Activated T-helper 17 cell treated with anti-CD3 and anti-CD28 coated beads, Interleukin-2, amount 50 U/mL, for 72 hours (primary cell): ENCODE data around the gene PGLYRP1. TPM values are rescaled to one million over a fixed set of nuclear protein-coding genes. Genes with fewer than 3 reads are reported as not detected.
A peak's percentile ranks its signal among the peaks of the same experiment; 100 is the strongest.

ENCODE experiments used
- ATAC-seq: fragments of 150-1000 bp; cut with Tn5 transposase; replicated peaks from 2 replicates; pipeline ENCODE4 v1.10.0; 2021; ENCODE audit warnings: mild to moderate bottlenecking, moderate library complexity
- H3K27ac Mint-ChIP-seq: one replicate; pipeline ENCODE4 v1.8.0; 2022; ENCODE audit warnings: mixed read lengths
- H3K27me3 Mint-ChIP-seq: one replicate; pipeline ENCODE4 v1.8.0; 2022; ENCODE audit warnings: mixed read lengths
- H3K36me3 Mint-ChIP-seq: one replicate; pipeline ENCODE4 v1.8.0; 2022; ENCODE audit warnings: low read depth, mild to moderate bottlenecking, mixed read lengths
- H3K4me1 Mint-ChIP-seq: one replicate; pipeline ENCODE4 v1.8.0; 2022; ENCODE audit warnings: mixed read lengths
- H3K4me3 Mint-ChIP-seq: one replicate; pipeline ENCODE4 v1.8.0; 2022; ENCODE audit warnings: mild to moderate bottlenecking, mixed read lengths
- H3K9me3 Mint-ChIP-seq: one replicate; pipeline ENCODE4 v1.8.0; 2022; ENCODE audit warnings: mixed read lengths
- total RNA-seq, 2 donors: library from RNA; stranded (reverse); gene quantifications; one replicate each; pipeline ENCODE4 v1.2.3, GENCODE V29; 2022

PGLYRP1 gene
- total RNA-seq, 2 donors from 2014 or later: not detected

DNA sequence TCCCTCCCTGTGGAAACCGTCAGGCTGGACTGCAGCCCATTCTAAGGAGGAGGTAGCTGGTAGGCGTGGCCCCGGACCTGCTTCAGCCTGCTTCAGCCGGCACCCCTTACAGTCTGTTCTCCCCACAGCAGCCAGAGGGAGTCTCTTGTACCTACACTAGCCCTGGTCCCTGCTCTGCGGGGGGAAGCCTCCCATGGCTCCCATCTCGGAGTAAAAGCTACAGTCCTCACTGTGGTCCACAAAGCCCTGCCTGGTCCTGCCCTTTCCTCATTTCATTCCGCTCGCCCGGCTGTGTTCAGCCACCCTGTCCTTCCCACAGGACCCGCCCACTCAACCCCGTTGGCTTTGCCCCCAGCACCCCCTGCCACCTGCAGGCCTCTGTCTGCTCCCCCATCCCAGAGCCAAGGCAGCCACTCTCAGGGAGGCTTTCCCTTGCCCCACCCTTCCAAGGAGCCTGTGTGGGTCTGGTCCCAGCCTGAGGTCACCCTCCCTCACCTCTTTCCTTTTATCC is 1.3 kb downstream of the PGLYRP1 start:
- Mint-ChIP-seq H3K4me3 (no peak overlapping the region), H3K9me3 (no peaks in the 10 kb centered on the region), H3K27ac (no peak overlapping the region), H3K36me3 (no peaks in the 10 kb centered on the region), H3K27me3 (peaks cover 5% of the 10 kb centered on the region), H3K4me1 (peaks cover 7% of the 10 kb centered on the region)
- ATAC-seq: no peak

DNA sequence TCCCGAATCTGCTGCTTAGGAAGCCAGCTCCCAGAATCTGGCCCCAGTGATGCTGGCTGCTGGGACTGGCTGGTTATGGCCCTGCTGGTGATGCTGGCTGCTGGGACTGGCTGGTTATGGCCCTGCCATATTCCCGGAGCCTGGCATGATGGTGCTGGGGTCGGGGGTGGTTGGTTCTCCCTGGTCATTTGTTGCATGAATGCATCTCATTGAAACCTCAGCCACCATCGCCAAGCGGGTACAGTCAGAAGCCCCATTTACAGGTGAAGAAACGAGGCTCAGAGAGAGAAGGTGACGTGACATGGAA is 2.1 kb downstream of the PGLYRP1 start:
- no peak for ATAC-seq
- Mint-ChIP-seq H3K36me3 (no peaks in the 10 kb centered on the region), H3K9me3 (no peaks in the 10 kb centered on the region), H3K4me1 (peaks cover 5% of the 10 kb centered on the region), H3K27ac (no peak overlapping the region), H3K27me3 (peaks cover 6% of the 10 kb centered on the region), H3K4me3 (no peak overlapping the region)

DNA sequence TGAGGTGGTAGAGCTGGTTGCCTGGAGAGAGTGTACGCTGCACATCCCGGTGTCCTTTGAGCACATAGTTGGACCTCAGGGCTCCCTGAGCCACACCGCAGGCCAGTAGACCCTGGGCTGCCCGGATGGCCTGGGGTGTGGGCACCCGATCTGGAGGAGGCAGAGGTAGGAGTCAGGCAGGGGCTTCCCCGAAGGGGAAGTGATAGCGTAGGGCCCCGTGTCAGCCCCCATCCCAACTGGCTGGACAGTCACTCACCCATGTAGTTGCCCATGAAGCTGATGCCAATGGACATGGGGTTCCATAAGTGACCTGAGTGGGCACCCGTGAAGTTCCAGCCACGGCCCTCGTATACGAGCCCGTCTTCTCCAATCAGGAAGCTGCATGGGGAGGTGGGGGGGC is 3.6 kb downstream of the PGLYRP1 start:
- H3K27ac Mint-ChIP-seq: no peak overlapping the region
- H3K4me3 Mint-ChIP-seq: no peak overlapping the region
- H3K9me3 Mint-ChIP-seq: no peaks in the 10 kb centered on the region
- no peak for ATAC-seq
- H3K4me1 Mint-ChIP-seq: peaks cover 13% of the 10 kb centered on the region
- peaks cover 13% of the 10 kb centered on the region for H3K27me3 Mint-ChIP-seq
- peaks cover 5% of the 10 kb centered on the region for H3K36me3 Mint-ChIP-seq

DNA sequence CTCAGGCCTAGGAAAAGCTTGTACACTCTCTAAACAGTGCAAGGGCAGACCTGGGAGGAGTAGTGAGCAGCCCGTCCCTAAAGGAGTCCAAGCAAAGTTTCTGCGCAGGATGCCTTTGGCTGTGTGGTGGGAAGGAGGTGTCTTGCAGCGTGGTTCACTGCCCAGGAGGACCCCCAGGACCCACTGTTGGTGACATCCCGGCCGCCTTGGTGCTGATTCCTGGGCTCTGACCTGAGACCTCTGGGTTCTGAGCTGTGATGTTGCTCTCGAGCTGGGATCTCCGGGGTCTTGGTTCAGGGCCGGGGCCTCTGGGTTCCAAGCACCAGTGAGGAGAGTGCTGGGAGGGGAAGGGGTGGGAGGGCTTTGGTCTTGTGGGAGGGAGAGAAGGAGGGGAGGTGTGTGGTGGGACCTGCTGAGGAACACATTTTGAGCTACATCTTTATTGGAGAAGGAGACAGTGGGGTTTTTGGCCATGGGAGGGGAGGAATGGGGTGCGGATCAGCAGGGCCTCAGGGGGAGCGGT is 4.1 kb downstream of the PGLYRP1 start:
- Mint-ChIP-seq H3K27ac (no peak overlapping the region), H3K4me3 (no peak overlapping the region), H3K4me1 (peaks cover 13% of the 10 kb centered on the region), H3K9me3 (no peaks in the 10 kb centered on the region), H3K27me3 (peaks cover 8% of the 10 kb centered on the region), H3K36me3 (peaks cover 8% of the 10 kb centered on the region)
- no peak for ATAC-seq

DNA sequence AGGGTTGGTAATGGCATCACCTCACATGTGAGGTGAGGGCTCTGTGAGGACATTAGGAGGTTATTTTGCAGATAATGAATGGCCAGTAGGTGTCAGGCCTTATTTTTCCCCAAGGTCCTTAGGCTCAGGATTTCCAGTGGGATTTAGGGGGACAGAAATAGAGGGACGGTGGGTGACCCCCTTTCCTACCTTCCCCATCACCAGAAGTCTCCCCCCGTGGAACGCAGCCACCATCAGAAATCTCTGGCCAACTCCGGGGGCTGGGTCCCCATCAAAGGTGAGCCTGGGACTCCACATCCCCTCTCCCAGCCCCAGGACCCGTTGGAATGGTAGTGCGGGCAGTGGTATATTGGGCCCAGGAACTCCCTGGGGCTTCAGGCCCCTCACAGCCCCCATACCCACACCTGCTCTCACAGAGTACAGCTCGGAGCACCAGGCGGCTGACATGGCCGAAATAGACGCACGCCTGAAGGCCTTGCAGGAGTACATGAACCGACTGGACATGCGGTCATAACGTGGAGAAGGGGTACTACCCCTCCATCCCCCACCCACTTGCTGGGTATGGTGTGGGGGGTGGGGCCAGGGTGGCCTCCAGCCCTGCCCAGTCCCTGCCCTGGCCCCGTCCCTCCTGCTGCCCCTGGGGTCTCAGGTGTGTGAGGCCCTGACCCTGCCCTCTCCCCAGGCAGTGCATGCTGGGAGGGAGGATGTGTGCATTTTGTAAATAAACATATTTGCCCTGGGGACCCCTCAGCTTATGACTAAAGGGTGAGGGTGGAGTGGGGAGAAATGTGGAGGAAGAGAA is 4.8 kb downstream of the PGLYRP1 start:
- no peak overlapping the region for H3K4me3 Mint-ChIP-seq

DNA sequence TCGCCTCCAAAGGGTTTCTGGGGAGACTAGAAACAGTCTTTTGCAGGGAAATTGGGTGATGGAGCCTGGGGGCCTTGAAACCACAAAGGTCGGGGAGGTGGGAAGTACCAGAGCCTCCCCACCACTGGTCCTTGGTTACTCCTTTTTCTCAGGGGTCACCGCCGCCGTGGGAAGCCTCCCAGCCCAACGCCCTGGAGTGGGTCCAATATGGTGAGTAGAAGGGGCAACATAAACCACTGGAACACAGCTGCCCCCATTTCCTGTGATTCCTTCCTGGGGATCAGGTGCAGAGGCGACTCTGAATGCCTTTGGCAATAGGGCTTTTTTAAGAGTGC is 5.8 kb downstream of the PGLYRP1 start:
- H3K9me3 Mint-ChIP-seq: no peaks in the 10 kb centered on the region
- no peak for ATAC-seq
- no peak overlapping the region for H3K27ac Mint-ChIP-seq

More for the DNA sequence above, 4.8 kb downstream of the PGLYRP1 start:
- ATAC-seq: no peak
- Mint-ChIP-seq H3K4me1 (peaks cover 13% of the 10 kb centered on the region), H3K27me3 (peaks cover 7% of the 10 kb centered on the region), H3K9me3 (no peaks in the 10 kb centered on the region), H3K27ac (no peak overlapping the region), H3K36me3 (peaks cover 8% of the 10 kb centered on the region)

DNA sequence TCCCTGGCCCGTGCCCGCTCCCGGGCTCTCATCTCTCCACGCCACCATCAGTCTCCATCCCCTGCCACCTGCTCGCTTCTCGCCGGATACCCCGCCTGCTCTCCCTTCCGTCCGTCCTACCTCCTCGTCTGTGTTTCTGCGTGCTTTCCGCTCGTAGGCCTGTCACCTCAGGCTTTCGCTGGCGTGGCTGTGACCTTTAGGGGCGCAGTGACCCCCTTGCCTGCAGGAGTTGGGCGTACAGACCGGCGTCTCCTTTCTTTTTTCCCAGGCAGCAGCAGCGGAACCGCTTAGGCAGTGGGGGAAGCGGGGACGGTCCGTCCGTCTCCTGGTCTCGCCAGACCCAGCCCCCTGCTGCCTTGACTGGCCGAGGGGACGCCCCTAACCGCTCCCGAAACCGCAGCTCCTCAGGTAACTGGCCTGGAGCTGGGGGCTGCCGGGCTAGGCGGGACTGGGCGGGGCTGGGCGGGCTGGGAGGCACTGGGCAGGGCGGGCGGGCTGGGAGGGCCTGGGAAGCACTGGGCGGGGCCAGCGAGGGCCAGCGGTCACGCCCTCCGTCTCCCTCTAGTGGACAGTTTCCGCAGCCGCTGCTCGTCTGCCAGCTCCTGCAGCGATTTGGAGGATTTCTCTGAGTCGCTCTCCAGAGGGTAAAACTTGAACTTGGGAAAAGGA is 6.3 kb downstream of the PGLYRP1 start:
- Mint-ChIP-seq H3K27me3 (peaks cover 7% of the 10 kb centered on the region), H3K4me1 (peaks cover 13% of the 10 kb centered on the region), H3K4me3 (peak overlapping the region; percentile 87), H3K27ac (no peak overlapping the region), H3K36me3 (peaks cover 10% of the 10 kb centered on the region), H3K9me3 (no peaks in the 10 kb centered on the region)
- ATAC-seq: peak; percentile 78

More for the DNA sequence above, 5.8 kb downstream of the PGLYRP1 start:
- Mint-ChIP-seq H3K27me3 (peaks cover 7% of the 10 kb centered on the region), H3K36me3 (peaks cover 8% of the 10 kb centered on the region), H3K4me1 (peaks cover 13% of the 10 kb centered on the region), H3K4me3 (peak overlapping the region; percentile 87)

DNA sequence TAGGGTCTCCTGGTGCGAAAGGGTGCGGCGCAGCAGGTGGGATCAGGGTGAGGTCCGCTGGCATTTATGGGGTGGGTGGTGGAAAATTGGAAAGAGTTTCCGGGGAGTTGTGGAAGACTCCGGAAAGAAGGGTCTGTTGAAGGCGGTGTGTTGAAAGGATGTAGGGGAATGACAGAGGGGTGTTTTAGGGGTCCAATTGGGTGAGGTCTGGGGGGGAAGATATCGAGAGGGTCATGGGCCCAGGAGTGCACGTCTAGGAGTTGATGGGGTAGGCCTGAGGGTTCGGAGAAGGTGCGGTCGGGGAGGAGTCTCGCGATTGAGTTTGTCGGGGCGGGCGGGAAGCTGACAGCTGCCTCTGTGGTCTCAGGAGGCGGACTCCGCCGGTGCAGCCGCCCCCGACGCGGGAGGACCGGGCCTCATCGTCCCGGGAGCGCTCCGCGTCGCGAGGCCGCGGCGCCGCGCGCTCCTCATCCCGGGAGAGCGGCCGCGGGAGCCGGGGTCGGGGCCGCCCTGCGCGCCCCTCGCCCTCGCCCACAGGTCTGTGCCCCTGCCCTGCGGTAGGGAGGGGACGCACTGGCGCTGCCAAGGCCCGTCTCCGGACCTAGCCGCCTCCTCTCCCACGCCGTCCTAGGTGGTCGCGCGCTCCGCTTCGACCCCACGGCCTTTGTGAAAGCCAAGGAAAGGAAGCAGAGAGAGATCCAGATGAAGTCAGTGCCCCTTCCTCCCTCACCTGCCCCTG is 7.0 kb downstream of the PGLYRP1 start:
- H3K9me3 Mint-ChIP-seq: no peaks in the 10 kb centered on the region
- H3K4me3 Mint-ChIP-seq: peak overlapping the region; percentile 87
- no peak overlapping the region for H3K27ac Mint-ChIP-seq
- peaks cover 13% of the 10 kb centered on the region for H3K4me1 Mint-ChIP-seq
- peaks cover 13% of the 10 kb centered on the region for H3K36me3 Mint-ChIP-seq
- peak; percentile 40 for ATAC-seq
- H3K27me3 Mint-ChIP-seq: peaks cover 7% of the 10 kb centered on the region

DNA sequence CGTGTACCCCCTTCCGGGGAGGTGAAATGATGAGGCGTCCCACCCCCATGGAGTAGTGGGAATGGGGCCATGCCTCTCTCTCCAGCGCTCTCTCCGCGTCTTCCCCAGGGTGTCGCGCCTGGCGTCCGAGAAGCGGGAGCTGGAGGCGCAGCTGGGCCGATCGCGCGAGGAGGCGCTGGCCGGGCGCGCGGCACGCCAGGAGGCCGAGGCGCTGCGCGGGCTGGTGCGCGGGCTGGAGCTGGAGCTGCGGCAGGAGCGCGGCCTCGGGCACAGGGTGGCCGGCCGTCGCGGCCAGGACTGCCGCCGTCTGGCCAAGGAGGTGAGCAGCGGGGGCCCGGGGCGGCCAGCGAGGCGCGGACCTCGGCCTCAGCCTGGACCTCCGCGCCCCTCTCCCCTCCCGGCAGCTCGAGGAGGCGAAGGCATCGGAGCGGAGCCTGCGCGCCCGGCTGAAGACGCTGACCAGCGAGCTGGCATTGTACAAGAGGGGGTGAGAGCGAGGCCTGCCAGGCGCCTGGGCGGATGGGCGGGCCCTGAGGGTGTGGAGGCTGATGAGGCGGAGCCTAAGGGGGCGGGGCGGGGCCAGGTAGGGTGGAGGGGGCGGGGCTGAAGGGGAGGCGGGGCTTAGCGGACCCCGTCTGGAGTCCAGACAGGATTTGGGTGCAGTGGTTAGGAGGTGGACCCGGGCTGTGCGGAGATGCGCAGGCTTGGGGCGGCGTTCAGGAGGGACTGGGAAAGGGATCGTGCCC is 7.7 kb downstream of the PGLYRP1 start:
- Mint-ChIP-seq H3K36me3 (peaks cover 13% of the 10 kb centered on the region), H3K9me3 (no peaks in the 10 kb centered on the region), H3K4me3 (peak overlapping the region; percentile 87), H3K27me3 (peaks cover 7% of the 10 kb centered on the region), H3K4me1 (peaks cover 13% of the 10 kb centered on the region), H3K27ac (no peak overlapping the region)
- peak; percentile 60 for ATAC-seq

DNA sequence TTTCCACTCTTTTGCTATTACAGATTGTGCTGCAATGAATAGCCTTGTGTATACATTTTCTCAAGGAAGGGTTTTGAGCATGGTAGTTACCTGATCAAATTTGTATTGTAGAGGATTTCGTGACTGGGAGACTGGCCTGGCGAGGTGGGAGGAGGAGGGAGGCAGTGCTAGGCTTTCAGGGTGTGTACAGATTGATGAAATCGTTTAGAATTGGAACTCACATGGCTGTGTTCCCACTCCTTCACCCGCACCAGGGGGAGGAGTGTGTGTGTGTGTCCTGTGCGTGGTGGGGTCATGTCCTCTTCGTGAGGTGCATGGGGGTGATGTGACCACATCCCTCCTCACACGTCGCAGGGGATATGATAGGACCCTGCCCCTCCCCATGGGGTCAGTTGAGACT is 8.3 kb downstream of the PGLYRP1 start:
- Mint-ChIP-seq H3K36me3 (peaks cover 13% of the 10 kb centered on the region), H3K4me3 (peak overlapping the region; percentile 49), H3K27ac (no peak overlapping the region), H3K27me3 (peaks cover 7% of the 10 kb centered on the region), H3K4me1 (peaks cover 13% of the 10 kb centered on the region), H3K9me3 (no peaks in the 10 kb centered on the region)
- ATAC-seq: no peak

DNA sequence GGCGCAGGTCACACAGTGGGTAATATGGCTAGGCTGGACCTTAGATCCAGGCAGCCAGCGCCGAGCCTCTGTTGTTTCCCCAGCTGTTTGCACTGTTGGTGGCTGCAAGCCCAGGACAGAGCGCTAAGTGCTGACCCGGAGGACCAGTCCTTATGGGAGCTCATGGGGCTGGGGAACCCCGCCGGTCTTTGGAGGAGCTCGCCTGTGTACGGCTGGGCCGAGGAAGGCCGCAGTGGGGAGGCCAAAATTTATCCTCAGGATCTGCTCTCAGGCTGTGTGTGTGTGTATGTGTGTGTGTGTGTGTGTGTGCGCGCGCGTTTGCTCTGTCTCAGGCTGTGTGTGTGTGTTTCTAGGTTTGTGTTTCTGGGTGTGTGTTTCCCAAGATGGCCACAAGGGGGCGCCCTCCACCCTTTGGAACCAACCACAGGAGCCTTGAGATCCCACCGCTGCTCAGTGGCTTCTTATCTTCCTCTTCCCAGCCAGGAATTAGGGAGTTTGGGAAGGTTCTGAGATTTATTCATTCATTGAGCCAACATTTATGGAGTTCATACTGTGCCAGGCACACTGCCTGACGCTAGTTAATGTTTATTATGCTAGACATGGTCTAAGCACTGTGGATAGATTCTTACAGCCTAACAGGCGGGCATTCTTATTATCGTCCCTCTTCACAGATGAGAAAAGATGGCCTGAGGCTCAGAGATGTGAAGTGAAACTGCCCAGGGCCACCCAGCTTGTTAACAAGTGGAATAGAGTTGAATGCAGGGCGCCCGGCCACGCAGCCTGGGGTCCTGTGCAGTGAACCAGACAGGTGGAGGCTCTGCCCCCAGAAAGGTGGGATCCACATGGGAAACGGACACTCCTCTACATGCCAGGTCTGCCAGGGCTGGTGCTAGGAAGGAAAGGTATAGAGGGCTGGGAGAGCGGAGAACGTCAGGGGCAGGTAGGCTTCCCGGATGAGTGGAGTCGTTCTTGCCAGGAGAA is 13.0 kb downstream of the PGLYRP1 start:
- H3K4me3 Mint-ChIP-seq: no peak overlapping the region

DNA sequence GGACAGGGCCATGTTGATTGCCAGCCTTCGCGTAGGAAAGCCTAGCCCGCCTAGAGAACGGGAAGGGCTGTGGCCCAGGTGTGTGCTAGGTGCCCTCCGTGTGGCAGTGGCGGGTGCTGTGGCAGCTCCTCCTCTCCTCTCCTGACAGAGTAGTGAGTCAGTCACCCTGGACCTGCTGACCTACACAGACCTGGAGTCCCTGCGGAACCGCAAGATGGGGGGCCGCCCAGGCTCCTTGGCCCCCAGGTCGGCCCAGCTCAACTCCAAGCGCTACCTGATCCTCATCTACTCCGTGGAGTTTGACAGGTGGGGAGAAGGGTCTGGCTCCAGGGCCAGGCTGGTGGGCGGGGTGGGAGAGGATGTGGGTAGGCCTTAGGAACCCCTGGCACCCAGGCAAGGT is 16.4 kb downstream of the PGLYRP1 start:
- no peaks in the 10 kb centered on the region for H3K9me3 Mint-ChIP-seq
- no peak overlapping the region for H3K27ac Mint-ChIP-seq
- no peaks in the 10 kb centered on the region for H3K27me3 Mint-ChIP-seq
- H3K4me3 Mint-ChIP-seq: no peak overlapping the region
- no peaks in the 10 kb centered on the region for H3K4me1 Mint-ChIP-seq
- peaks cover 29% of the 10 kb centered on the region for H3K36me3 Mint-ChIP-seq
- no peak for ATAC-seq

More for the DNA sequence above, 13.0 kb downstream of the PGLYRP1 start:
- Mint-ChIP-seq H3K9me3 (no peaks in the 10 kb centered on the region), H3K4me1 (peaks cover 5% of the 10 kb centered on the region), H3K36me3 (peaks cover 41% of the 10 kb centered on the region), H3K27me3 (peaks cover 3% of the 10 kb centered on the region), H3K27ac (no peak overlapping the region)
- ATAC-seq: peak; percentile 70

DNA sequence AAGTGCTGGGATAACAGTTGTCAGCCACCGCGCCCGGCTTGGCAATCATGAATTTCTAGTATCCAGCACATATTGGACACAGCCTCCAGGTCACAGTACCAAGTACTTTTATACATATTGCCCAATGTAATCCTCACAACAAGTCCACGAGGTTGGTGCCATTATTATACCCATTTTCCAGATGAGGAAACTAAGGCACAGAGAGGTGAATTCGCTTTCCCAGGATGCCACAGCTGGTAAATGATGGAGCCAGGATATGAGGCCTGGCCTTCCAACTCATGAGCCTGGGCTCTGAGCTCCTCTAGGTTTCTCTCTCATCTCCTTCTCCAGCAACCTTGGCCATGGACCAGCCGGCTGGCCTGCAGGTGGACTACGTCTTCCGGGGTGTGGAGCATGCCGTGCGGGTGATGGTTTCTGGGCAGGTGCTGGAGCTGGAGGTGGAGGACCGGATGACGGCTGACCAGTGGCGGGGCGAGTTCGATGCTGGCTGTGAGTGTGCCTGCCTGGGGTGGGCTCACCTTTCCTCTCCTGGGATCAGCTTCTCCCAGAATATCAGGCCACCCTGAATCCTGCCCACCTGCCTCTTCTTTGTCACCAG is 20.1 kb downstream of the PGLYRP1 start:
- Mint-ChIP-seq H3K27ac (no peak overlapping the region), H3K4me1 (peaks cover 28% of the 10 kb centered on the region), H3K9me3 (no peaks in the 10 kb centered on the region), H3K36me3 (peaks cover 21% of the 10 kb centered on the region), H3K4me3 (no peak overlapping the region), H3K27me3 (no peaks in the 10 kb centered on the region)
- ATAC-seq: no peak
